Smooth muscle cell (in vitro differentiated cells): Measurements from ENCODE around the gene PKNOX2. TPM values are rescaled to one million over a fixed set of nuclear protein-coding genes. Genes with fewer than 3 reads are reported as not detected.

Experiments
- DNase-seq: peaks from one replicate; lab custom pipeline; 2025; ENCODE audit not compliant: unreplicated experiment; lab: John Stamatoyannopoulos, UW
- H2AFZ ChIP-seq: fragments of 200-600 bp; sonication (generic); 2 replicates; pipeline ENCODE4 v1.6.0; 2016; ENCODE audit warnings: antibody characterized with exemption, low read depth, mild to moderate bottlenecking
- H3F3A ChIP-seq: fragments of 200-600 bp; sonication (generic); 2 replicates; pipeline ENCODE4 v1.6.0; 2017; ENCODE audit warnings: antibody characterized with exemption, low read depth
- H3K27ac ChIP-seq: fragments of 200-600 bp; sonication (generic); 2 replicates; pipeline ENCODE4 v1.5.1; 2016; ENCODE audit warnings: low read depth, mild to moderate bottlenecking
- H3K27me3 ChIP-seq: fragments of 200-600 bp; sonication (generic); 2 replicates; pipeline ENCODE4 v1.6.1; 2016; ENCODE audit warnings: low read depth, mild to moderate bottlenecking
- H3K36me3 ChIP-seq: fragments of 200-600 bp; sonication (generic); 2 replicates; pipeline ENCODE4 v1.5.1; 2016; ENCODE audit warnings: low read depth
- H3K4me1 ChIP-seq: fragments of 200-600 bp; sonication (generic); 2 replicates; pipeline ENCODE4 v1.5.1; 2016; ENCODE audit warnings: low read depth
- H3K4me2 ChIP-seq: fragments of 200-600 bp; sonication (generic); 2 replicates; pipeline ENCODE4 v1.6.0; 2016; ENCODE audit warnings: mild to moderate bottlenecking
- H3K4me3 ChIP-seq: fragments of 200-600 bp; sonication (generic); 2 replicates; pipeline ENCODE4 v1.5.1; 2016; ENCODE audit warnings: mild to moderate bottlenecking
- H3K79me2 ChIP-seq: fragments of 200-600 bp; sonication (generic); 2 replicates; pipeline ENCODE4 v1.6.0; 2016; ENCODE audit warnings: low read depth, mild to moderate bottlenecking
- H3K9ac ChIP-seq: fragments of 200-600 bp; sonication (generic); 2 replicates; pipeline ENCODE4 v1.6.0; 2016; ENCODE audit warnings: low read depth
- H3K9me3 ChIP-seq: fragments of 200-600 bp; sonication (generic); replicated peaks from 2 replicates; pipeline ENCODE4 v1.5.1; 2016; ENCODE audit warnings: low read depth
- H4K20me1 ChIP-seq: fragments of 200-600 bp; sonication (generic); 2 replicates; pipeline ENCODE4 v1.6.0; 2016; ENCODE audit warnings: low read depth
- CTCF ChIP-seq: fragments of 200-600 bp; sonication (generic); IDR thresholded peaks from 2 replicates; pipeline ENCODE4 v1.5.1; 2017; ENCODE audit warnings: borderline replicate concordance, mild to moderate bottlenecking, antibody characterized with exemption; ENCODE audit not compliant: insufficient read depth, poor library complexity, severe bottlenecking
- WGBS: methylation state at CpG from one replicate; pipeline ENCODE4 v1.1.7; 2016; ENCODE audit warnings: low lambda C conversion rate; 5-methylcytosine and 5-hydroxymethylcytosine counted together
- polyA plus RNA-seq: library from polyadenylated mRNA; unstranded; fragments of >200 nt; fragmentation: Nextera tagmentation; extraction: Ambion mirVana; gene quantifications from 2 replicates; pipeline ENCODE4 v1.2.1, GENCODE V29; 2016
- total RNA-seq: library from RNA; depleted of rRNA; stranded (reverse); fragments of >200 nt; gene quantifications from 2 replicates; pipeline ENCODE4 v1.2.3, GENCODE V29; 2014

Gene PKNOX2
- total and polyA plus RNA-seq, 2 experiments from 2014 or later, result 7.2 to 7.9 TPM

GRCh38 chr11:125470355-125470754, 305.8 kb downstream of the PKNOX2 start:
- Histone ChIP-seq H3K4me2 (no peak overlapping the region), H3K27ac (no peak overlapping the region), H3K79me2 (no peaks in the 10 kb centered on the region), H3K27me3 (no peaks in the 10 kb centered on the region), H3K9me3 (no peaks in the 10 kb centered on the region), H3K9ac (no peak overlapping the region), H2AFZ (no peak overlapping the region), H4K20me1 (no peaks in the 10 kb centered on the region), H3K4me1 (peaks cover 4% of the 10 kb centered on the region), H3K4me3 (no peak overlapping the region), H3F3A (no peaks in the 10 kb centered on the region), H3K36me3 (no peaks in the 10 kb centered on the region)
- 77% methylated on average over 2 of the region's 2 CpGs for WGBS
- TF ChIP-seq CTCF, result no peak
- no peak for DNase-seq

GRCh38 chr11:125476721-125477120, 312.2 kb downstream of the PKNOX2 start:
- Histone ChIP-seq H3K9ac (no peak overlapping the region), H3K4me1 (no peaks in the 10 kb centered on the region), H3K27ac (no peak overlapping the region), H3K4me2 (no peak overlapping the region), H3K9me3 (no peaks in the 10 kb centered on the region), H3K79me2 (no peaks in the 10 kb centered on the region), H3F3A (no peaks in the 10 kb centered on the region), H3K4me3 (no peak overlapping the region), H4K20me1 (no peaks in the 10 kb centered on the region), H3K36me3 (no peaks in the 10 kb centered on the region), H3K27me3 (no peaks in the 10 kb centered on the region), H2AFZ (no peak overlapping the region)
- no peak for TF ChIP-seq CTCF
- 88% methylated on average over 3 of the region's 3 CpGs for WGBS
- DNase-seq, result no peak

GRCh38 chr11:125479137-125479536, 314.6 kb downstream of the PKNOX2 start:
- Histone ChIP-seq H3K27me3 (no peaks in the 10 kb centered on the region), H4K20me1 (no peaks in the 10 kb centered on the region), H3K79me2 (no peaks in the 10 kb centered on the region), H2AFZ (no peak overlapping the region), H3F3A (no peaks in the 10 kb centered on the region), H3K4me1 (peaks cover 12% of the 10 kb centered on the region), H3K36me3 (no peaks in the 10 kb centered on the region), H3K9ac (no peak overlapping the region), H3K9me3 (no peaks in the 10 kb centered on the region), H3K4me3 (no peak overlapping the region), H3K27ac (no peak overlapping the region), H3K4me2 (no peak overlapping the region)
- no peak for DNase-seq
- TF ChIP-seq CTCF, result no peak
- WGBS, result 96% methylated on average over 3 of the region's 3 CpGs

- Histone ChIP-seq H3K4me1 (peaks cover 12% of the 10 kb centered on the region), H3K79me2 (no peaks in the 10 kb centered on the region), H3K4me3 (no peak overlapping the region), H4K20me1 (no peaks in the 10 kb centered on the region), H3K4me2 (no peak overlapping the region), H2AFZ (no peak overlapping the region), H3K36me3 (no peaks in the 10 kb centered on the region), H3K27ac (no peak overlapping the region), H3K27me3 (no peaks in the 10 kb centered on the region), H3K9ac (no peak overlapping the region), H3F3A (no peaks in the 10 kb centered on the region), H3K9me3 (no peaks in the 10 kb centered on the region)
- no peak for DNase-seq
- TF ChIP-seq CTCF, result no peak
- 65% methylated on average over 3 of the region's 3 CpGs for WGBS
These were observed 317.0 kb downstream of the PKNOX2 start for GRCh38 chr11:125481531-125481930.
